HEK293 (cell line): ENCODE measurements around the gene PPP1R18.

Experiments
- CTCF ChIA-PET: fragments of 350-600 bp; formaldehyde crosslinking; extraction: SDS; loops from one replicate; lab custom pipeline; 2021; ENCODE audit warnings: antibody characterized with exemption; lab: Yijun Ruan, JAX
- POLR2A ChIA-PET: fragments of 300-600 bp; formaldehyde crosslinking; extraction: SDS; loops from one replicate; lab custom pipeline; 2020; ENCODE audit warnings: antibody characterized with exemption, inconsistent platforms; lab: Yijun Ruan, JAX
- H3K27ac ChIP-seq: fragments of 200-500 bp; sonication (Bioruptor generic); 2 replicates; pipeline ENCODE4 v1.5.1; 2014; ENCODE audit warnings: low read depth, low read length, control low read depth, inconsistent platforms; ENCODE audit errors: extremely low read depth
- H3K36me3 ChIP-seq, 2 experiments: fragments of 200-500 bp in 1 of 2; sonication (Bioruptor generic) in 1 of 2; 1 replicate in 1 of 2; 2 replicates in 1 of 2; pipeline ENCODE4 v1.5.1; 2014 to 2017; ENCODE audit warnings: inconsistent platforms in 2 of 2, low read length in 2 of 2; ENCODE audit not compliant: control insufficient read depth in 2 of 2, insufficient read depth in 1 of 2
- H3K4me1 ChIP-seq: fragments of 200-500 bp; sonication (Bioruptor generic); 2 replicates; pipeline ENCODE4 v1.5.1; 2014; ENCODE audit warnings: mild to moderate bottlenecking, low read length, inconsistent platforms; ENCODE audit not compliant: control insufficient read depth, insufficient read depth
- H3K4me3 ChIP-seq: 2 replicates; pipeline ENCODE4 v1.5.1; 2011; ENCODE audit warnings: low read depth, mild to moderate bottlenecking, control low read depth, low read length, moderate library complexity
- H3K9me3 ChIP-seq: fragments of 200-500 bp; sonication (Bioruptor generic); 2 replicates; pipeline ENCODE4 v1.5.1; 2014; ENCODE audit warnings: low read depth, low read length, inconsistent platforms; ENCODE audit not compliant: control insufficient read depth, insufficient read depth
- ATF2 ChIP-seq: fragments of 450-650 bp; formaldehyde crosslinking; IDR thresholded peaks from 2 replicates; pipeline ENCODE4 v1.5.1; 2016; ENCODE audit warnings: missing biosample characterization, missing genetic modification characterization, low read depth
- BCL11A ChIP-seq: fragments of 450-650 bp; formaldehyde crosslinking; IDR thresholded peaks from 2 replicates; pipeline ENCODE4 v1.5.1; 2016; ENCODE audit warnings: low read depth, missing biosample characterization, missing genetic modification characterization
- CTCF ChIP-seq: fragments of 450-650 bp; formaldehyde crosslinking; IDR thresholded peaks from 2 replicates; pipeline ENCODE4 v1.5.1; 2016; ENCODE audit warnings: missing biosample characterization, missing genetic modification characterization
- EGR2 ChIP-seq: fragments of 450-650 bp; formaldehyde crosslinking; IDR thresholded peaks from 2 replicates; pipeline ENCODE4 v1.5.1; 2016; ENCODE audit warnings: low read depth, missing biosample characterization, missing genetic modification characterization
- GLI4 ChIP-seq: fragments of 450-650 bp; formaldehyde crosslinking; IDR thresholded peaks from 2 replicates; pipeline ENCODE4 v1.5.1; 2016; ENCODE audit warnings: missing biosample characterization, missing genetic modification characterization
- KLF10 ChIP-seq: fragments of 450-650 bp; IDR thresholded peaks from 2 replicates; pipeline ENCODE4 v1.5.1; 2018; ENCODE audit warnings: missing biosample characterization, mild to moderate bottlenecking, missing genetic modification characterization
- KLF17 ChIP-seq: fragments of 450-650 bp; formaldehyde crosslinking; IDR thresholded peaks from 2 replicates; pipeline ENCODE4 v1.5.1; 2016; ENCODE audit warnings: missing biosample characterization, missing genetic modification characterization
- OSR2 ChIP-seq: fragments of 450-650 bp; formaldehyde crosslinking; IDR thresholded peaks from 2 replicates; pipeline ENCODE4 v1.5.1; 2016; ENCODE audit warnings: missing biosample characterization, missing genetic modification characterization
- SP7 ChIP-seq: fragments of 450-650 bp; formaldehyde crosslinking; IDR thresholded peaks from 2 replicates; pipeline ENCODE4 v1.5.1; 2016; ENCODE audit warnings: missing biosample characterization, missing genetic modification characterization
- YY1 ChIP-seq: fragments of 450-650 bp; formaldehyde crosslinking; IDR thresholded peaks from 2 replicates; pipeline ENCODE4 v1.5.1; 2018; ENCODE audit warnings: missing biosample characterization, missing genetic modification characterization
- YY2 ChIP-seq: fragments of 450-650 bp; formaldehyde crosslinking; IDR thresholded peaks from 2 replicates; pipeline ENCODE4 v1.5.1; 2016; ENCODE audit warnings: missing biosample characterization, missing genetic modification characterization
- ZFHX2 ChIP-seq: fragments of 450-650 bp; formaldehyde crosslinking; conservative IDR thresholded peaks from 2 replicates; pipeline ENCODE4 v1.5.1; 2016; ENCODE audit warnings: missing biosample characterization, missing genetic modification characterization
- ZIC2 ChIP-seq: fragments of 450-650 bp; formaldehyde crosslinking; IDR thresholded peaks from 2 replicates; pipeline ENCODE4 v1.5.1; 2016; ENCODE audit warnings: missing biosample characterization, missing genetic modification characterization
- ZNF140 ChIP-seq: fragments of 450-650 bp; formaldehyde crosslinking; IDR thresholded peaks from 2 replicates; pipeline ENCODE4 v1.5.1; 2016; ENCODE audit warnings: missing biosample characterization, missing genetic modification characterization
- ZNF169 ChIP-seq: fragments of 450-650 bp; formaldehyde crosslinking; IDR thresholded peaks from 2 replicates; pipeline ENCODE4 v1.5.1; 2016; ENCODE audit warnings: missing biosample characterization, missing genetic modification characterization
- ZNF202 ChIP-seq: fragments of 450-650 bp; formaldehyde crosslinking; IDR thresholded peaks from 2 replicates; pipeline ENCODE4 v1.5.1; 2016; ENCODE audit warnings: missing biosample characterization, missing genetic modification characterization, borderline replicate concordance
- ZNF23 ChIP-seq: fragments of 450-650 bp; formaldehyde crosslinking; IDR thresholded peaks from 2 replicates; pipeline ENCODE4 v1.5.1; 2016; ENCODE audit warnings: missing biosample characterization, missing genetic modification characterization, borderline replicate concordance
- ZNF248 ChIP-seq: fragments of 450-650 bp; formaldehyde crosslinking; IDR thresholded peaks from 2 replicates; pipeline ENCODE4 v1.5.1; 2017; ENCODE audit warnings: missing biosample characterization, missing genetic modification characterization
- ZNF366 ChIP-seq: fragments of 450-650 bp; formaldehyde crosslinking; conservative IDR thresholded peaks from 2 replicates; pipeline ENCODE4 v1.5.1; 2016; ENCODE audit warnings: missing biosample characterization, missing genetic modification characterization
- ZNF423 ChIP-seq: fragments of 450-650 bp; formaldehyde crosslinking; IDR thresholded peaks from 2 replicates; pipeline ENCODE4 v1.5.1; 2016; ENCODE audit warnings: missing biosample characterization, missing genetic modification characterization
- ZNF488 ChIP-seq: fragments of 450-650 bp; formaldehyde crosslinking; IDR thresholded peaks from 2 replicates; pipeline ENCODE4 v1.5.1; 2016; ENCODE audit warnings: missing biosample characterization, missing genetic modification characterization
- ZNF521 ChIP-seq: fragments of 450-650 bp; formaldehyde crosslinking; IDR thresholded peaks from 2 replicates; pipeline ENCODE4 v1.5.1; 2017; ENCODE audit warnings: missing biosample characterization, mild to moderate bottlenecking, missing genetic modification characterization
- ZNF530 ChIP-seq: fragments of 450-650 bp; formaldehyde crosslinking; IDR thresholded peaks from 2 replicates; pipeline ENCODE4 v1.5.1; 2016; ENCODE audit warnings: low read depth, missing biosample characterization, missing genetic modification characterization
- ZNF560 ChIP-seq: fragments of 450-650 bp; formaldehyde crosslinking; IDR thresholded peaks from 2 replicates; pipeline ENCODE4 v1.5.1; 2017; ENCODE audit warnings: missing biosample characterization, missing genetic modification characterization, borderline replicate concordance
- ZNF645 ChIP-seq: fragments of 450-650 bp; formaldehyde crosslinking; IDR thresholded peaks from 2 replicates; pipeline ENCODE4; 2016; ENCODE audit warnings: missing biosample characterization, missing genetic modification characterization
- ZNF76 ChIP-seq: fragments of 450-650 bp; formaldehyde crosslinking; IDR thresholded peaks from 2 replicates; pipeline ENCODE4; 2016; ENCODE audit warnings: low read depth, missing biosample characterization, missing genetic modification characterization, borderline replicate concordance
- ZNF792 ChIP-seq: fragments of 450-650 bp; formaldehyde crosslinking; IDR thresholded peaks from 2 replicates; pipeline ENCODE4 v1.5.1; 2016; ENCODE audit warnings: missing biosample characterization, missing genetic modification characterization

The PPP1R18 gene

GRCh38 chr6:30651143-30651542, 35.3 kb downstream of the PPP1R18 start:
- TF ChIP-seq ZNF488 (tag by site-specific recombination) (no peak), ZNF248 (no peak), ATF2 (tag by site-specific recombination) (no peak), SP7 (tag by site-specific recombination) (no peak), ZNF140 (tag by site-specific recombination) (no peak), KLF10 (no peak), ZNF560 (tag by site-specific recombination) (no peak)
- Histone ChIP-seq H3K27ac (0 out of 2 replicates have a peak overlapping the region, but pooled peaks have one; percentile 13), H3K9me3 (no peaks in the 10 kb centered on the region), H3K4me1 (peaks cover 4% of the 10 kb centered on the region), H3K36me3 (peaks cover 41 to 66% of the 10 kb centered on the region in 2 experiments), H3K4me3 (no peak overlapping the region)
- CTCF ChIA-PET: interaction anchor here (0.5 to 2.1 kb wide), 7 partner anchors 21 to 110 kb away, joined by 3 to 14 read pairs (median 3); partner anchors contain the start of gene DHX16
- POLR2A ChIA-PET: interaction anchor here (0.7 to 1.6 kb wide), 6 partner anchors 8 to 325 kb away, joined by 3 to 6 read pairs (median 3); partner anchors contain the start of gene DHX16

GRCh38 chr6:30647242-30648116, 39.0 kb downstream of the PPP1R18 start:
- H3K4me1 ChIP-seq: peaks cover 8% of the 10 kb centered on the region
- H3K4me3 ChIP-seq: peak overlapping the region; percentile 88
- peaks cover 38 to 60% of the 10 kb centered on the region in 2 experiments for H3K36me3 ChIP-seq
- CTCF ChIA-PET: interaction anchor here (0.5 to 1.9 kb wide), 8 partner anchors 18 to 164 kb away, joined by 3 to 10 read pairs (median 4); no protein-coding TSS in a partner anchor
- POLR2A ChIA-PET: interaction anchor here (0.7 to 1.7 kb wide), 9 partner anchors 9 to 154 kb away, joined by 3 to 20 read pairs (median 5); partner anchors contain the start of gene MDC1
- peak overlapping the region; percentile 96 for H3K27ac ChIP-seq
- H3K9me3 ChIP-seq: no peaks in the 10 kb centered on the region
- TF ChIP-seq OSR2 (0 out of 2 replicates have a peak, but pooled peaks have one; percentile 10), SP7 (tag by site-specific recombination) (peak; percentile 74; the same call in 1 of the 2 replicates), ZNF530 (no peak), ZNF23 (tag by site-specific recombination) (no peak), ZNF169 (tag by site-specific recombination) (peak; percentile 48; the same call in 1 of the 2 replicates), ZIC2 (tag by site-specific recombination) (peak; percentile 76), KLF17 (tag by site-specific recombination) (peak; percentile 47), YY2 (tag by site-specific recombination) (0 out of 2 replicates have a peak, but pooled peaks have one; percentile 28), ZNF645 (tag by site-specific recombination) (0 out of 2 replicates have a peak, but pooled peaks have one; percentile 31), CTCF (tag by site-specific recombination) (peak; percentile 80), YY1 (tag by site-specific recombination) (peak; percentile 60; the same call in 1 of the 2 replicates), BCL11A (tag by site-specific recombination) (0 out of 2 replicates have a peak, but pooled peaks have one; percentile 15), GLI4 (tag by site-specific recombination) (peak; percentile 81), ZNF792 (tag by site-specific recombination) (peak; percentile 81; the same call in 1 of the 2 replicates), ZNF76 (tag by site-specific recombination) (peak; percentile 76), ZNF521 (tag by site-specific recombination) (no peak), ZFHX2 (tag by site-specific recombination) (peak; percentile 86), ZNF366 (tag by site-specific recombination) (peak; percentile 94), ZNF423 (tag by site-specific recombination) (peak; percentile 98), ZNF202 (tag by site-specific recombination) (no peak), EGR2 (peak; percentile 65)
